GM12875 (cell line): ENCODE data around the gene CTBP1.

Source experiments
- H3K4me3 ChIP-seq: one replicate; pipeline ENCODE4 v1.5.1; 2011; ENCODE audit warnings: low read depth, low read length, control low read depth
- CTCF ChIP-seq: IDR thresholded peaks from 2 replicates; pipeline ENCODE4 v1.5.1; 2011; ENCODE audit warnings: low read depth, mild to moderate bottlenecking, control low read depth, inconsistent platforms, low read length, moderate library complexity, borderline replicate concordance; ENCODE audit not compliant: insufficient read depth

CTBP1 gene

GRCh38 chr4:1265351-1265750, 16.4 kb upstream of the CTBP1 start:
- no peak for TF ChIP-seq CTCF
- H3K4me3 ChIP-seq: no peak overlapping the region

GRCh38 chr4:1264942-1265341, 16.0 kb upstream of the CTBP1 start:
- no peak for TF ChIP-seq CTCF

GRCh38 chr4:1261107-1261928, 12.4 kb upstream of the CTBP1 start:
- no peak overlapping the region for H3K4me3 ChIP-seq
- TF ChIP-seq CTCF: no peak

More at GRCh38 chr4:1264942-1265341, 16.0 kb upstream of the CTBP1 start:
- H3K4me3 ChIP-seq: no peak overlapping the region

DNA sequence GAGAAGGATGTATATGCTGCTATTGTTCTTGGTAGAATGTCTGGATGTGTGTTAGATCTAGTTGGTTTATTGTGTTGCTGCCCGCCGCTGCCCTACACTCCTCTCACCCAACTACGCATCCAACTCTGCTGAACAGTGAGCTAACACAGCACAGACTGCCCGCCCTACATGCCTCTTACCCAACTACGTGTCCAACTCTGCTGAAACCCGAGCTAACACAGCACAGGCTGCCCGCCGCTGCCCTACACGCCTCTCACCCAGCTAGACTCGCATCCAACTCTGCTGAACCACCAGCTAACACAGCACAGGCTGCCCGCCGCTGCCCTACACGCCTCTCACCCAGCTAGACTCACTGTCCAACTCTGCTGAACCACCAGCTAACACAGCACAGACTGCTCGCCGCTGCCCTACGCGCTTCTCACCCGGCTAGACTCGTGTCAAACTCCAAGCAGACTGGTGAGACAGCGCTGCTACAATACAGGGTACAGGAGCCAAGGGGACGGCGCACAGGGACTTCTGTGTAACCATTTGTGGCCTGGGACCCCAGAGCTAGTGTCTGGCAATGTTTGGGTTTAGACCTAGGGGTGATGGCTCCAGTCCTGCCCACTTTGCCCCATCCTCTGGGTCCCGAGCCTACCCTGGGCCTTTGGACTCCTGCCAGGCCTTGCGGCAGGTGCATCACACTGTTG, 11.6 kb upstream of the CTBP1 start:
- no peak overlapping the region for H3K4me3 ChIP-seq
- TF ChIP-seq CTCF: no peak

DNA sequence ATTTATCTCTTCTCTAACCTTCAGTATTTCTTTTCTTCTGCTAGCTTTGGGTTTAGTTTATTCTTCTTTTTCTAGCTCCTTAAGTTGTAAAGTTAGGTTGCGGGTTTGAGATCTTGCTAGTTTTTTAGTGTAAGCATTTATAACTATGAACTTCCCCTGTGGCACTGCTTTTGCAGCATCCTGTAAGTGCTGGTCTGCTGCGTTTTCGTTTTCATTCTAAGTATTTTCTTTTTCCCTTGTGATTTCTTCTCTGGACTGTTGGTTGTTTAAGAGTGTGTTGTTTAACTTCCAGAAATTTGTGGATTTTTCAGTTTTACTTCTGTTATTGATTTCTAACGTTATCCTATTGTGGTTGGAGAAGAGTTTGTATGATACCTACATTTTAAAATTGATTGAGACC, 11.0 kb upstream of the CTBP1 start:
- TF ChIP-seq CTCF: no peak
- H3K4me3 ChIP-seq: no peak overlapping the region

- TF ChIP-seq CTCF: 0 out of 2 replicates have a peak, but pooled peaks have one; percentile 10
Observed at GRCh38 chr4:1258457-1258856, 9.5 kb upstream of the CTBP1 start.

DNA sequence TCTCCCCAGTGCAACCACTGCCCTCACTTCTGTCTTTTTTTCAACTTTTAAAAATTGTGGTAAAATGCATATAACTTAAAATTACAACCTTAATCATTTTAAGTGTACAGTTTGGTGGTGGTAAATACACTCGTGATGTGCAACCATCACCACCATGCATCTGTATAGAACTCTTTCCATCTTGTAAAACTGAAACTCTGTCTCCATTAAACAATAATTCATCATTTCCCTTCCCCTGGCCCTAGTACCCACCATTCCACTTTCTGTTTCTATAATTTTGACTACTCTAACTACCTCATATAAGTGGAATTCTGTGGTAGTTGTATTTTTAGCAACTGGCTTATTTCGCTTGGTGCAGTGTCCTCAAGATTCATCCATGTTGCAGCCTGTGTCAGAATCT, 6.8 kb upstream of the CTBP1 start:
- H3K4me3 ChIP-seq: no peak overlapping the region
- TF ChIP-seq CTCF: no peak

More at GRCh38 chr4:1258457-1258856, 9.5 kb upstream of the CTBP1 start:
- no peak overlapping the region for H3K4me3 ChIP-seq
